Skeletal muscle cell (primary cell): ENCODE data around the gene ANO2.
"Not testable (repeated sequence)": the region's sequence is repeated elsewhere in the genome, so short reads cannot be mapped to it uniquely, and the experiment has no call there.

Experiments used
- DNase-seq: peaks from one replicate; pipeline ENCODE4 v3.0.0-alpha.2; 2010; ENCODE audit warnings: low read depth
- H3K4me3 ChIP-seq: 2 replicates; pipeline ENCODE4 v1.5.1; 2011; ENCODE audit warnings: low read depth, mild to moderate bottlenecking, control low read depth, low read length, moderate library complexity

The ANO2 gene

GRCh38 chr12:5549011-5549410 lies 396.0 kb downstream of the ANO2 start:
- no peak overlapping the region for H3K4me3 ChIP-seq
- no peak for DNase-seq

- H3K4me3 ChIP-seq = no peak overlapping the region
- no peak for DNase-seq
These were observed 396.7 kb downstream of the ANO2 start for GRCh38 chr12:5548152-5548943.

DNA sequence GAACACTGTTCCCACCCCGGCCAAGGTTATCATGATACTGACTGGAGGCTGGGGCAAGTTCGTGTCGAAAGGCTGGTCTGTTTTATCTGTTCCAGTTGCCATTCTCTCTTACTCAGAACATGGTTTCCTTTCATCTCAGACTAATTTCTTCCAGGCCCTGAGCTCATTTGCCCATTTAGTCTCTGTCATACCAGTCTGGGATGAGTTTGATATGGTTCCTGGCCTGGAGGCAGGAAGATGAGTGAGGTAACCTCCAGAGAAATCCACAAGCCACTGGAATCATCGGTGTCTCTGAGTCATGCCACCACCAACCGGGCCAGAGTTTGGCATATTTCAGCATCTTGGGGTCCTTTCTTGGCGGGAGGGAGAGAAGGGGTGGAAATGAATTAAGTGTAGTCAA lies 398.4 kb downstream of the ANO2 start:
- no peak for DNase-seq
- no peak overlapping the region for H3K4me3 ChIP-seq

- no peak for DNase-seq
- no peak overlapping the region for H3K4me3 ChIP-seq
These were observed 407.3 kb downstream of the ANO2 start for GRCh38 chr12:5537771-5538170.

DNA sequence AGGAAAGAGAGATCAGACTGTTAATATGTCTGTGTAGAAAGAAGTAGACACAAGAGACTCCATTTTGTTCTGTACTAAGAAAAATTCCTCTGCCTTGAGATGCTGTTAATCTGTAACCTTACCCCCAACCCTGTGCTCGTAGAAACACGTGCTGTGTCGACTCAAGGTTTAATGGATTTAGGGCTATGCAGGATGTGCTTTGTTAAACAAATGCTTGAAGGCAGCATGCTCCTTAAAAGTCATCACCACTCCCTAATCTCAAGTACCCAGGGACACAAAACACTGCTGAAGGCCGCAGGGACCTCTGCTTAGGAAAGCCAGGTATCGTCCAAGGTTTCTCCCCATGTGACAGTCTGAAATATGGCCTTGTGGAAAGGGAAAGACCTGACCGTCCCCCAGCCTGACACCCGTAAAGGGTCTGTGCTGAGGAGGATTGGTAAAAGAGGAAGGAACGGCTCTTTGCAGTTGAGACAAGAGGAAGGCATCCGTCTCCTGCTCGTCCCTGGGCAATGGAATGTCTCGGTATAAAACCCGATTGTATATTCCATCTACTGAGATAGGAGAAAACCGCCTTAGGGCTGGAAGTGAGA lies 407.9 kb downstream of the ANO2 start:
- H3K4me3 ChIP-seq, DNase-seq: not testable (repeated sequence)

DNA sequence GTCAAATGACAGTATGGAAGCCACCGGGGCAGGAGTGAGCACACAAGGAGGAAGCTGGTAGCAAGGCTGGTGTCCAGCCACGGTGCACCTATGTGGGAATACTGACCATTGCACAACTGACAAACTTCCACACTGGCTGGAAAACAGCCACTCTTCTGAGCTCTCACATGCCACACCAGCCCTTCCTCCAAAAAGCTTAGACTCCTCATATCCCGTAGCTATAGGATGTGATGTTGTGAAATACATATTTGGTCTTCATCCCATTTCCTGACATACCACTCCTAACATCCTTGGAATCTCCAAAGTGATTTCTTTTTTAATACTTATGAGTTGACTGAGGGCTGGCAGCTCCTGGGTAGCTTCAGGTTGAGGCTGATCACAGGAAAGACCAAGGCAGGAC lies 409.5 kb downstream of the ANO2 start:
- DNase-seq = no peak

GRCh38 chr12:5534426-5535199 lies 410.4 kb downstream of the ANO2 start:
- no peak for DNase-seq
- H3K4me3 ChIP-seq = no peak overlapping the region

More for the DNA sequence above, 409.5 kb downstream of the ANO2 start:
- no peak overlapping the region for H3K4me3 ChIP-seq

DNA sequence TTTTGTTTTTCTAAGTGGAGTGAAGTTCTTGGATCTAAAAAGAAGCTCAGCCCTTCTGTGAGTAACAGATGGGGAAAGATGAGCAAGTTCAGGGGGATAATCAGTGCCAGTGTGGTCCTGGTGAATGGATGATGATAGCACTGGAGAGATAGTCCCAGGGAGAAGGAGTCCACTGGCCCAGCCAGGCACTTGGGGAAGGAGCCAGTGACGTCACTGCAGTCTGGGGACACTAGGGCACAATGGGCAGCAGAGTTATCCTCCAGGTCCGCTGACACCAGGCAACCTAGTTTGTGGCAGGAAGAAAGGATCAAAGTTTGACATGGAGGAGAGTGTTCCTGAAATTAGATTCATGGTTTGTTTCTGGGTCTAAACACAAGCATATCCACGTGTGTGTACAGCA lies 411.7 kb downstream of the ANO2 start:
- H3K4me3 ChIP-seq = no peak overlapping the region

GRCh38 chr12:5525783-5526367 lies 419.2 kb downstream of the ANO2 start:
- no peak for DNase-seq

More for the DNA sequence above, 411.7 kb downstream of the ANO2 start:
- no peak for DNase-seq

GRCh38 chr12:5524769-5525436 lies 420.2 kb downstream of the ANO2 start:
- H3K4me3 ChIP-seq = no peak overlapping the region
- DNase-seq = no peak

More at GRCh38 chr12:5525783-5526367, 419.2 kb downstream of the ANO2 start:
- no peak overlapping the region for H3K4me3 ChIP-seq

GRCh38 chr12:5524116-5524768 lies 420.8 kb downstream of the ANO2 start:
- no peak overlapping the region for H3K4me3 ChIP-seq
- no peak for DNase-seq

GRCh38 chr12:5523396-5524115 lies 421.5 kb downstream of the ANO2 start:
- no peak overlapping the region for H3K4me3 ChIP-seq
- DNase-seq = no peak

DNA sequence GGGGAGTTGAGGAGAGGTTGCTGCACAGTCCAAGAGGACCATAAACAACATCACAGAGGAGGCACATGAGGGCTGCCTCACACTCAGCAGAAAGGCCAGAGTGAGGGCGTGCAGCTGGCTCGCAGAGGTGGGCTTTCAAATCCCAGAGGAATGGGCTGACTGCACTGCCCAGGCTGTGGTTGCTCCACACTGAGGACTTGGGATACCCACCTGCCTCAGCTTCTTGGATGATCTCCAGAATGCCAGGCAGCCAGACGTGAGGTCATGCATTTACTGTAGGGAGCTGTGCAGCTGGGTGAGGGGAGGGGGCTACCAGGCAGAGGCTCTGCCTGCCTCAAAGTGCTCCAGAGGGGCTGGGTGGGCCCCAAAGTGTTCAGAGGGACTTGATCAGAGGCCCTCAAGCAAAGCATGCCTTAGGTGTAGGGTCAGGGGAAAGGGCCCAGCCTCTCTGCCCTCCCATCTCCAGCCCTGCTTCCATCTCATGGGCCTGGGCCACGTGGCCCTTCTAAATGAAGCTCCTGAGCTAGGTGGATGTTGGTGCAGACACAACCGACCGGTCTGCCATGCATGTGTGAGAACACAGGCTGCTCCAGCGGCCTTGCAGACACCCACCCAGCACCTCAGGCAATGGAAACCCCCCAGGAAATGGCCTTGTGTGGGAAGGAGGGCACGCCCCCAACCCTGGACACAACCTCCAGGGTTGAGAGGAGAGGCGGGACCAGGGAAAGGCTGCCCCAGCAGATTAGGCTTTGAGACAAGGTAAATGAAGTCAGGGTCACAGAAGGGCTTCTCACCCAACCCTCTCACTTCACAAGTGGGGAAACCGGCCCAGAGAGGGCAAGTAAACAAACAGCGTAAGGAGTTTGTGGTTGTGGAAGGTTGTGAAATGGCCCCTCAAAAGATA lies 422.4 kb downstream of the ANO2 start:
- no peak for DNase-seq
- H3K4me3 ChIP-seq = no peak overlapping the region

DNA sequence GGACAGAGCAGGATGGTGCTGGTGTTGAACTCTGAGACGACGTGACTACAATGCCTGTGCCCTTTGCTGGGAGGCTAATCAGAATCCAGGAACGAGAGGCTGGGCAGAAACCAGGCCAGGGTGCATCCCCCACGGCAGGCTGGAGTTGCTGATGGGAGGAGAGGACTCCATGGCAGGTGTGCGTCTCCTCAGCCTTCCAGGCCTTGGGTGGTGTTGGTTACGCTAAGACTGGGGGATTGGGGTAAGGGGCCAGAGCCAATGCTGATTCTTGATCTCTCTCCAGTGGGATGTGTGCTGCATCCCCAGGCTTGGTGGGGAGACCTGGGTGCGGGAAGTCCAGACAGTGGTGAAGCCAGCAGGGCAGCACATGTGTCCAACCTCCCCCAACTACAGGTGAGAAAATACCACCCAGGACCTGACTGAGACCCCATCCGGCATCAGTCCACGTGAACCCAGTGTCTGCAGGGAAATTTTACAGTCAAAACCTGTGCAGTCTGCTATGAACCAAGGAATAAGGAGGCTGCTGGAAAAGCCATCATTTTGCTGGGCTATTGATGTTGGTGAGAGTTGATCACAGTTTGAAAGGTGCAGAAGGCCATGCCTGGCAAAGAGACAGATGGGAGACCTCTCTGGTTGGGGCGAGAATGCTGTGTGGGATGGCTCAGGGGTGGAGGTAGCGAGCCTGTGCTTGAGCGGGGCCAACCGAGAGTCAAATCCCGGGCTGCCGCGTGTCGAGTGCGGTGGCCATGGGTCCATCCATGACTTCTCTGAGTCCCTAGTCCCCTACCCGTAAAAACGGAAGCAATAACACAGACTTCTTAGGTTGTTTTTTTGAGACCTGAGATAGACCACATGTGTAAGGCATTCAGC lies 423.4 kb downstream of the ANO2 start:
- H3K4me3 ChIP-seq = no peak overlapping the region
- DNase-seq = no peak

DNA sequence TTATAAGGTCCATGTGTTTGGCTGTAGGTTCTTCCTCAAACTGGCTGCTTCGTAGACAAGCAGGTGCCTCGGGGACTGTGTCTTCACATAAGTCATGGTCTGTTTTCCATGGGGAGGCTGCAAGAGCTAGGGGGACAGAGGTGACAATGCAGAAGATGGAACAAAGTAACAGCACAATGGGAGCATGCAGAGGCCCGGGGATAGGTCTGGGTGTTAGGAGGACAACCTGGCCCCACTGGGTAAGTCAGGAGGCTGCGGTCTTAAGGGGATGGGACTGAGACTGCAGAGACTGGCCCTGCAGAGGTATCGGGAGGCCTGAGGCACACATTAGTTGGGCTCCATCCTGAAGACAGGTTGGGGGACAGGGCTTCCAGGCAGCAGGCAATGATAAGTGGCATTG lies 424.2 kb downstream of the ANO2 start:
- no peak overlapping the region for H3K4me3 ChIP-seq
- no peak for DNase-seq

DNA sequence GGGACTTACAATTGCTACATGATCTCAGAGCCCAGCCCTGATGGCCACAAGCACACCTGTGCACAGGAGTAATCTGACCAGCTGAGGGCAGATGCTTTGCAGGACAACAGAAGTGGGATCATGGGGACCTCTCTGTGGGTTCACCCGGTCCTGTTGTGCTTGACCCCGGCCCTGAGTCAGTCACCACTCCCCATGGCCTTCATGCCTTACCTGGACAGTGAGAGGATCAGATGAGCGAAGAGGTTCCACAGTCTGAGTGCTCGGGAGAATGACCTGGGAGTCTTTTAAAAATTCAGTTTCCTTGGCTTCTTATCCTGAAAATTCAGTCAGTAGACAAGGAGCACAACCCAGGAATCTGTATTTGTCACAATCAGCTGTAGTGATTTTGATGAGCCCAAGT lies 425.0 kb downstream of the ANO2 start:
- DNase-seq = no peak
- no peak overlapping the region for H3K4me3 ChIP-seq
